Breast epithelium (tissue), 3 donors: Measurements from ENCODE around the gene RSBN1L.

Source experiments
- POLR2A ChIP-seq: fragments of 450-650 bp; IDR thresholded peaks from one replicate; pipeline ENCODE4 v1.6.1; 2016; ENCODE audit warnings: antibody characterized with exemption, mild to moderate bottlenecking, moderate library complexity
- TF ChIP-seq, protein P1 (sequence below), 3 donors: fragments of 450-650 bp; IDR thresholded peaks; one replicate each; pipeline ENCODE4 v1.5.1; 2016 to 2017; ENCODE audit warnings: antibody characterized with exemption in 3 of 3, mild to moderate bottlenecking in 3 of 3, moderate library complexity in 3 of 3

DNA sequence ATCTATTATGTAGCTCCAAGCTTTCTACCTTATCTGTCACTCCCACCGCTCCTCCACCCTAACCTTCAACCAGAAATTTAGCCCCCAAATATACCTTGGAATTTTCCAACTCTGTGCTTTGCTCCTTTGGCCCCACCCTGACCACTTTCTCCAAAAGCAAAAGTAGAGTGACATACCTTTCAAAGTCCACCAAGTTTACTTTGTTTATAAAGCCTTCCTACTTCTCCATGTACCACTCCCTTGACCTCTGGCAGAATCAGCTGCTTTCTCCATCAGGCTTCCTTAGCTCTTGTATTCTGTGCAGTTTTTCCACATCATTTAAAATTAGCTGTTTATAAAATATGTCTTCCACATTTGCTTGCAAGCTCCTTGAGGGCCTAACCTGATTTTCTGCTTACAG lies 40.9 kb upstream of the RSBN1L start:
- TF ChIP-seq, protein P1, sequence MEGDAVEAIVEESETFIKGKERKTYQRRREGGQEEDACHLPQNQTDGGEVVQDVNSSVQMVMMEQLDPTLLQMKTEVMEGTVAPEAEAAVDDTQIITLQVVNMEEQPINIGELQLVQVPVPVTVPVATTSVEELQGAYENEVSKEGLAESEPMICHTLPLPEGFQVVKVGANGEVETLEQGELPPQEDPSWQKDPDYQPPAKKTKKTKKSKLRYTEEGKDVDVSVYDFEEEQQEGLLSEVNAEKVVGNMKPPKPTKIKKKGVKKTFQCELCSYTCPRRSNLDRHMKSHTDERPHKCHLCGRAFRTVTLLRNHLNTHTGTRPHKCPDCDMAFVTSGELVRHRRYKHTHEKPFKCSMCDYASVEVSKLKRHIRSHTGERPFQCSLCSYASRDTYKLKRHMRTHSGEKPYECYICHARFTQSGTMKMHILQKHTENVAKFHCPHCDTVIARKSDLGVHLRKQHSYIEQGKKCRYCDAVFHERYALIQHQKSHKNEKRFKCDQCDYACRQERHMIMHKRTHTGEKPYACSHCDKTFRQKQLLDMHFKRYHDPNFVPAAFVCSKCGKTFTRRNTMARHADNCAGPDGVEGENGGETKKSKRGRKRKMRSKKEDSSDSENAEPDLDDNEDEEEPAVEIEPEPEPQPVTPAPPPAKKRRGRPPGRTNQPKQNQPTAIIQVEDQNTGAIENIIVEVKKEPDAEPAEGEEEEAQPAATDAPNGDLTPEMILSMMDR (IDR thresholded peaks at IDR 0.05), result no peak
- no peak for TF ChIP-seq POLR2A
